Measurements from ENCODE around the gene HABP4.
"Not testable (repeated sequence)": the region's sequence is repeated elsewhere in the genome, so short reads cannot be mapped to it uniquely, and the experiment has no call there.

Gene HABP4

GRCh38 chr9:96500696-96501632 lies 51.0 kb downstream of the HABP4 start:
- DNase-seq, result no peak

DNA sequence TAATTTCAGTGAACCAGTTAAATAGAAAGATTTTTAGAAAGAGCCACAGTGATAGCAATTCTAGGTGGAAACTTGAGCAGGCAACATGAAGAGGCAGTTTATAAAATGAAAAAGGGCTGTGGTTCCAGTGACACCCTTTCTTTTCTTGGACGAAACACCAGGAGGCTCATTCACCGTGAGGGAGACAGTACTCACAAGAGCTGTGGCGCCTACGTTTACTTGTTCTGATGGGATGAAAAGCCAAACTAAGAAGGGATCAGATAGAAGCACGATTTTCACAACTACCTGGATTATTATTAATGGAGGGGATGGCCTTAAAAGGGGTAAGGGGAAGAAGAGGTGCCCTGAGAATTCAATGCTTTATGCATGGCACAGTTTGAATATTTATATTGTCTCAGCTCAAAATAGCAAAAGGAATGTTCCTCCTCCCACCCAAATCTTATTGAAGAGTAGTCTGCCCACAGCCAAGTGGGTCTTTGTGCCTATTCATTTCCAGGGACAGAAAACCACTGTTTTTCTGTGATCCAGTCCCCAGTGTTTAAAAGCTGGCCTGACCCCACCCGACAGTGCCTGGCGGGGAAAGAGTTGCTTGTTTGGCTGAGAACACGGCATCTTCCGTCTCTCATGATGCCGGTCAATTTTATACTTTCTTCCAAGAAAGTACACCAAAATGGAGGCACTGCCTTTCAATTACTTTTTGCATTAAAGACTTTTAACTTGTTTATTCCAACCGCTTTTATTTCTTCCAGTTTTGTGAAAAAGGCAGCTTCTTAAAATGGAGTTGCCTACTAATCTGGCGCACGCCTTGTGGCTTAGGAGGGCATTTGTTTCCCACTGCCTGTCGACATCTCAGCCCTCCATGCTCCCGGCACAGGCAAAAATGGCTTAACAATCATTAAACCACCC lies 51.9 kb downstream of the HABP4 start:
- no peak for DNase-seq

GRCh38 chr9:96502539-96503373 lies 52.8 kb downstream of the HABP4 start:
- no peak for DNase-seq

- DNase-seq, result not testable (repeated sequence)
Measured at GRCh38 chr9:96503374-96503748, 53.4 kb downstream of the HABP4 start.

DNA sequence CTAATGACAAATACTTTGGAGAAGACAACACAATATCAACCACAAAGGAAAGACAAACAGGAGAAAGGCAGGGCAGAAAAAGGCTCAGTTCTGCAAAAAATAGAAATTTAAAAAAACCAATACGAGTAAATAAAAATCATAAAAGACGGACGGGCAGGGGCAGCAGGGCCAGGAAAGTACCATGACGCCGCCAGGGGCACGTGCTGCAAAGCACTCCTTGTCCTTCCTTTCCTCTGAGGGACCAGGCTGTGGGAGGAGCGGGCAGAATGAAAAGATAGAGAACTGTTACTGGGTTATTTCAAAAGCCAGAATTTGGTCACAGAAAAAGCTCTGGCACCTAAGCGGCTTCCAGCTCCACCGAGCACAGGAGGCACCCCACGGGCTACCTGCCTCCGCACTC lies 53.9 kb downstream of the HABP4 start:
- no peak for DNase-seq

DNA sequence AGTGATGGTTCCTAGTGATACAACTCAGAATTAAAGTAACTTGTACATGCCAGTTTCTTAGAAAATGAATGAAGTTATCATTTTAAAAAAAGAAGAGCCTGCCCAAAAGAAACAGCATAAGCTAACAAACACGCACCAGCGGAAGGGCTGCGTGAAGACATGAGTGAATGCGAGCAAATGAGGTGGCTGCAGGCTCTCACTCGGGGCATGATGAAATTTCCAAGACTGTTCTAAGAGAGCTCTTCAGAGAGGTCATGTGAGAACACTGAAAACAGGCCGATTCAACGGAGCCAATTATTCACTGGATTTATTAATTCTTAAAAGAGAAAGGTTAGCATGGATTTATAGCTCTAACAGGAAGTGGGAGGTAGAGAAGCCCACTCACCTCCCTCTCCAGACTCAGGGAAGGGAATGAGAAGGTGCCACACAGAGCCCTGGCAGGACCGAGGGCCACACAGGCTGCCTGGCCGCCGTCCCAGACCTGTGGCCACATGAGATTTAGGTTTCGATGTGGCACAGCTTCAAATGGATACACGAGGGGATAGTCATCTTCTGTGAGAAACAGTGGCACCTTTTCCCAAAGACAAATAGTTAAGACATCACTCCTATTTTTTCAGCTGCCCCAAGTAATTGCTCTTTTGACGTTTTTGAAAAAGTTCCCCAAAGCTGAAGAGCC lies 55.5 kb downstream of the HABP4 start:
- DNase-seq, result no peak

GRCh38 chr9:96508227-96508940 lies 58.4 kb downstream of the HABP4 start:
- DNase-seq, result no peak

DNA sequence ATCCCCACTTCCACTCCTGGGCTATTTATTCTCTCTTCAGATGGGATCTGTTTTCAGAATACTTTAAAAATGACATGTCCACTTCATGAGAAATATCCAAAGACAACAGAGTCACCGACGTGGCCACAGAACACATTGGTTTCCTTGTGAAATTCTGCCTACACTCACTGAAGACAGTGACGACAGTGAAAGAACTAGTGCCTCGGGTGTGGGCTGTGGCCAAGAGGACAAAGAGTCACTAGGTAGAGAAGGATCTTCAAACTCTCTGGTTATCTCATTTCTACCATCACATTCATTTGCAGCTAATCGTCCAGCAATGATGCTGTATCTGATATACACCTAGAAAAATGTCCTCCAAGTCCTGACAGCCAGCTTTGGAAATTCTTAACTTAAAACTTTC lies 59.1 kb downstream of the HABP4 start:
- no peak for DNase-seq

GRCh38 chr9:96509848-96510247 lies 59.9 kb downstream of the HABP4 start:
- DNase-seq, result no peak

DNA sequence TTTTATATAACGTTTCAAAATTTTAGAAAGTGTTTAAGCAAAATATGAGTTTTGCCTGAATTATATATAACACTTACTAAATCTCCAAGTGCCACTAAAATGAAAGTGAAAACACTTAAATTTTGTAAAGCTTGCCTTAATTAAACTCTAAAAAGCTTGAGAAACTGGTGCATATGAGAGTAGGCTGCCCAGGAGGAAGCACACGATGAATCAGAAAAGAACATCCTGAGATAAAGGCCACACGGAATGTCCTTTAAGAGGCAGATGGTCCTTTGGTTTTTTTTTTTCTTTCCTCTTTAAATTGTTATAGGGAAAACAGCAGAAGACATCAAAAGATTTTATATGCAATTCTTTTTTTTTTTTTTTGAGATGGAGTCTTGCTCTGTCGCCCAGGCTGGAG lies 60.3 kb downstream of the HABP4 start:
- DNase-seq, result no peak

GRCh38 chr9:96512240-96512639 lies 62.3 kb downstream of the HABP4 start:
- DNase-seq, result no peak

- no peak for DNase-seq
Measured at GRCh38 chr9:96513622-96514021, 63.7 kb downstream of the HABP4 start.

DNA sequence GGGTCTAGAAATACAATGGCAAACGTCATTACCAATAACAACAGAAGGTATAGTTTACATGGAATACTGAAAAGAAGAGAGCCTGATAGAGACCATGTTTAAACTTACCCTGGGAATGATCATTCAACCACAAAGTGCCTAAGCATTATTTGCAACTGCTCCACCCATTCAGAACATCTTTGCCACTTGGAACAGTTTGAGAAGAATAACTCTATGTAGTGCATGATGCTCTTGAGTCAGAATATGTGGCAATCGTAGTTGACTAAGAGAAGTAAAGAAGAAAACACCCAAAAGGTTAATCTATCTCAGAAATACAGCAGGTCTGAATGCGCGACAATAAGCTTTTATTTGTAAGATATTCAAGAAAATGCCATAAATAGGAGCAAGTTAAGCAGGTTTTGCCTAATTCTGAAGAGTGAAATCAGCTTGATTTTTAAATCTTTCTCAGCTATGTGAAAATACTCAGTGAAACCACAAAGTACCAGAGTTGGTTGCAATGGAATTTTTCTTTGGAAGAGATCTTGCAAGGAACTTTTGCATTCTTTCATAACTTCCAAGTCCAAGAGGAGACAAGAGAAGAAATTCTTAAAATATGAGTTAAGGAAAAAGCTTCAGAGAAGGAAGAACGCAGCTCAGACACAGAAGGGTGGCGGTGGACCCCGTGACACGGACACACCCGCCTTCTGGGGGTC lies 64.3 kb downstream of the HABP4 start:
- no peak for DNase-seq

DNA sequence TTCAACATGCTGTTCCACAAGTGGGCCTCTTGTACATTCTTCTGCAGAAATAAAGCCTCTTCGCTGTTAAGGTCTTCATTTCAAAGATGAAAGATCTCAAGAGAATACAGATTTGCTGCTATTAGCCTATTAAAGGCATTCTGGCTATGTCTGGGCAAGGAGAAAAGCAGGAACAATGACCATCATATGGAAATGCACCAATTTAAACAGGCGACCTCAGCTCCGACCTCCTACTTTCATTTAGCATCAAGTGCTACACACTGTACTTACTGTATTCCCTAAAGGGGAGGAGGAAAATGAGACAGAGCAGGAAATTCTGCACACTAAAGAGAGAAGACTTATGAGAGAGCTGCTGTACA lies 64.8 kb downstream of the HABP4 start:
- DNase-seq, result no peak

- DNase-seq, result no peak
Measured at GRCh38 chr9:96515621-96516470, 65.9 kb downstream of the HABP4 start.

DNA sequence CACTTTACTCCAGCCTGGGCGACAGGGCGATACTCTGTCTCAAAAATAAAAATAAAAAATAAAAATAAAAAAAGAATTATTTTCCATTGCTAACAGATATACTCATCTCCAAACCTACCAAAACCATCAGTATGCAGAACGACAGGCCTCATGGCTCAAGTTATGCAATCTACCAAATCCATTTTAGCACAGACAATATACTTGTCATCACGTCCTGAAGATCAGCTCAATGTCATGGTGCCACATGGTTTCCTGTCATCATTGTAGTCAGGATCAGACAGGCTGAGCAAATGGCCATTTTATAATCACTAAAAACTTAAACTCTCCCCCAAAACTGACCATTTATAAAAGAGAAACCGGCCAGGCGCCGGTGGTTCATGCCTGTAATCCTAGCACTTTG lies 69.1 kb downstream of the HABP4 start:
- no peak for DNase-seq

DNA sequence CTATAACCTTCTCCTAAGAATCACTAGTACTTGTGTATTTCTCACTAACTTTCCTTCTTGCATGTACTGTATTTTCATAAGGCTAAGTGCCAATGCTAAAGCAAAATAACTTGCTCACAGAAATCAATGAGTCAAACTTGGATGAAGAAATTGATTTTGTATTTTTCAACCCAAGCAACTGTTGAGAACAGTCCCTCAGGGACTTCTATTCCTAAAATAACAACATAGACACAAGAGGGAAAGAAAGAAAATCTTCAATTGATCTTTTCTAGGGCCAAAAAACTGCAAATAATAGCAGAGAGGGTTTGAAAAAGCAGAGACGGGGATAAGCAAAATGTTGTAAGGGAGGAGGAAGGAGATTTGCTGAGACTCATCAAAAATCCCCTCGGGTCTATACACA lies 69.8 kb downstream of the HABP4 start:
- DNase-seq, result no peak

- DNase-seq, result no peak
Measured at GRCh38 chr9:96522366-96522765, 72.4 kb downstream of the HABP4 start.

DNA sequence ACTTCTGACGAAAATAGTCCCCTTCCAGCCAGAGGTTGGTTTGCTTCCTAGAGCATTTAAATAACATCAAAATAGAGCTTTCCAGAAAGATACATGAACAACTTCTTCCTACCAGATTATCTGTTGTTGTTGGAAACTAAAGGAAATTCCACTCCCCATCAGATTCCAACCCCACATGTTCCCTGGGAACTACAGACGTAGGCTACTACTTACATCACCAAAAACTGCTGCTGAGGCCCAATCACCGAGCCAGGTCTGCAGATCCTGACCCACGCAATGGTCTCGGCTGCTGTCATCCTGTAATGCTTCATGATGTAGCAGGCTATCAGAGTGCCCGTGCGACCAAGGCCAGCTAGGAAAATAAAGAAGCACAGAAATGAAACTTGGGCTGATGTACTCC lies 73.4 kb downstream of the HABP4 start:
- DNase-seq, result no peak

DNA sequence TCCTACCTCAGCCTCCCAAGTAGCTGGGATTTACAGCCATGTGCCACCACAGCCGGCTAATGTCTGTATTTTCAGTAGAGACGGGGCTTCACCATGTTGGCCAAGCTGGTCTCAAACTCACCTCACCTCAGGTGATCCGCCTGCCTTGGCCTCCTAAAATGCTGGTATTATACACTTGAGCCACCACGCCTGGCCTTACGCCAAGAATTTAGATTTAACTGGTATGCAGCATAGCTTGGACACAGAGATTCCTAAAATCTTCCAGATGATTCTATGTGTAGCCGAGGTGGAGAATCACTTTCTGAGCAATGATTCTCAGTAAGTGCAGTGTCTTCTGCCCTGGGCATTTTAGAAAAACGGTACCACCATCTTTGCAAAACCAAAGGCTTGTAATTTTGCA lies 74.1 kb downstream of the HABP4 start:
- DNase-seq, result no peak

Data from NCI-H1105 (cell line).